AG09309 (cell line): ENCODE data around the gene MAK.
A peak's percentile ranks its signal among the peaks of the same experiment; 100 is the strongest.
"Not testable (repeated sequence)": the region's sequence is repeated elsewhere in the genome, so short reads cannot be mapped to it uniquely, and the experiment has no call there.

Source experiments
- DNase-seq: peaks from one replicate; pipeline ENCODE4 v3.0.0-alpha.2; 2010; ENCODE audit warnings: low read depth
- H3K4me3 ChIP-seq: 2 replicates; pipeline ENCODE4 v1.5.1; 2011; ENCODE audit warnings: mild to moderate bottlenecking, low read depth, low read length, moderate library complexity; ENCODE audit not compliant: control insufficient read depth
- CTCF ChIP-seq: IDR thresholded peaks from 2 replicates; pipeline ENCODE4 v1.5.1; 2011; ENCODE audit warnings: mild to moderate bottlenecking, low read depth, low read length, inconsistent platforms; ENCODE audit not compliant: insufficient read depth, control insufficient read depth; ENCODE audit errors: missing control alignments

The MAK gene

DNA sequence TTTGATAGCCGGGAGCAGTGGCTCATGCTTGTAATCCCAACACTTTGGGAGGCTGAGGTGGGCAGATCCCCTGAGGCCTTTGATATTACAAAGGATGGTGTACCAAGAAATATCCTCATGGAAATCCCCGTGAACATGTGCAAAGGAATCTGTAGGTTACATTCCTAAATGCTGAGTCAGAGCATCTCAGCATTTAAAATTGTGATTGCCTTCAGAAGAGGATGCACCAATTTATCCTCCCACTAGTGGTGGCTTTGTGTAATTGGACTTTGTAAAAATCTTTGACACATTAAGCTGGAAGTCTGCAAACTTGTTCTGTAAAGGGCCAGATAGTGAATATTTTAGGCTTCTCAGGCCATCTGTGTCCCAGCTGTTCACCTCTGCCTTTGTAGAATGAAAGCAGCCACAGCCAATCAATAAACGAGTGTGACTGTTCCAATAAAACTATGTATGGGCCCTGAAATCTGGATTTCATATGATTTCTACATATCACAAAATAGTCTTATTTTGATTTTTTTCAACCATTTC lies 79.0 kb downstream of the MAK start:
- no peak overlapping the region for H3K4me3 ChIP-seq
- peak; percentile 67 for DNase-seq
- peak; percentile 63 for TF ChIP-seq CTCF

DNA sequence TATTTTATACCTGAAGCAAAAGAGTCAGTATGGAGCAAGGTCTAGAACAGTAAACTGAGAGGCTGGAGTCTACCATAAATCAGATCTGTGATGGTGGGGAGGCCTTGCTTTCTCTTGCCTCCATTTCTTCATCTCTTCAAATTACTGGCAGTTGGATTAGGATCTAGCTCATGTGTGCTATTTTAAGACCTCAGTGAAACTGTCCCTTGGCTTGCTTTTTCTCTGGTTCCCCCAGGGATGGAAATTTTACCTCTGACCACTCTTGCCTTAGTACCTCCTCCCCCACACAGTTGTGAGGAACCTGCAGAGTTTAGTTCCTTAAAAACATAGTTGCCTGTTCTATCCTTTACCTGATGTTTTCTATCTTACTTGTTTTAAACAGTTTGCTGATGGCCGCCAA lies 82.3 kb downstream of the MAK start:
- DNase-seq, result no peak
- H3K4me3 ChIP-seq, result no peak overlapping the region
- no peak for TF ChIP-seq CTCF

DNA sequence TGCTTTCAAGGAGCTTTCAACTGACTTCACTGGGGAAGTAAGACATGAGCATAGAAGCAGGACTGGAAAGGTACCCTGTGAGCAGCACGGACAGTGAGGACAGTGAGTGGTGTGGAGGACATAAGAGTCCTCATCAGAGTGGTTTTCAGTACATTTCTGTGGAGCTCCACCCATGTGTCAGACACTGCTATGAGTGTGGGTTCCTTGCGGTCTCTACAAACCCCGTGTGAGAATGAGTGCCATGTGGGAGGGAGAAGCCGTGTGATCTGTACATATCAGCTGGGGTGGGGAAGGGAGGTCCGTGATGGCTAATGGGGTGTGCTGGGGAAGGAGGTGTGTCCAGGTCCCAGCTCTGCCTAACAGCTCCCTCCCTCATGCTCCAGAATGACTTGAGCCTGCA lies 86.6 kb downstream of the MAK start:
- DNase-seq, result not testable (repeated sequence)

GRCh38 chr6:10750568-10750967 lies 87.8 kb downstream of the MAK start:
- H3K4me3 ChIP-seq, DNase-seq: not testable (repeated sequence)

More for the DNA sequence above, 86.6 kb downstream of the MAK start:
- not testable (repeated sequence) for H3K4me3 ChIP-seq

GRCh38 chr6:10749734-10750133 lies 88.6 kb downstream of the MAK start:
- TF ChIP-seq CTCF, result no peak
- no peak for DNase-seq
- H3K4me3 ChIP-seq, result no peak overlapping the region

DNA sequence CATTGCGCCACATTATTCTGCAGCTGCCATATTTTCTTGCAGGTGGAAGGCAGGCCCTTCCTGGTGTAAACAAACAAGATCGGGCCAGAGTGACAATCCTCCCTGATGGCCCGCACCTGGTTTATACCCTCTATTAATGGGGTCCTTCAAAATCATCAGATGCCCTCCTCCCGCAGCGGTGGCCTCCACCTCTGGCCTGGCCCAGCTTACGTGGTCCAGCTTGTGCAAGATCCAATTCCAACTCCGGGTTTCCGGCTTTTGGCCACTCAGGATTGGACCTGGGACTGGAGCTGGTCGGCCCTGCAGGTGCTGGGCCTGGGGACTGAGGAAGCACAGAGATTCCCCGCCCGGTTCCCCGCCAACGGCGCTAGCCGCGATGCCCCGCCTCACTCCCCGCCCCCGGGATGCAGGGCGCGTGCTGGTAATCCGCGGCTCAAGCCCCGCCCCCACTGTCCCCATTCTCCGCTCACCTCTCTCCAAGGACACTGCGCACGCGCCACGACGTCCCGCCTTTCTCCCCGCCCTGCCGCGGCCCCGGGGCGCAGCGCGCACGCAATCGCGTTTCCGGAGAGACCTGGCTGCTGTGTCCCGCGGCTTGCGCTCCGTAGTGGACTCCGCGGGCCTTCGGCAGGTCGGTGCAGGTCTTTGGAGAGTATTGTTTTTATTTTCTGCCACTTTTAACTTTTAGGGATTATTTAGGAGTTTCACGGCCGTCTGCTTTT lies 90.9 kb downstream of the MAK start, which contains the start of gene TMEM14B:
Gene TMEM14B, plus strand, starts transcription at position 555 of the 722 bp plus-strand sequence. CDS start 1,441 bp downstream, outside the sequence.
- TF ChIP-seq CTCF, result no peak
- DNase-seq, result peak; percentile 72
- H3K4me3 ChIP-seq, result peak within 1 kb of the TSS; percentile 69

- peak overlapping the region; percentile 69 for H3K4me3 ChIP-seq
- no peak for TF ChIP-seq CTCF
- no peak for DNase-seq
Measured at GRCh38 chr6:10746915-10747250, 91.5 kb downstream of the MAK start.

GRCh38 chr6:10745116-10745515 lies 93.2 kb downstream of the MAK start:
- DNase-seq, result no peak
- TF ChIP-seq CTCF, result no peak
- no peak overlapping the region for H3K4me3 ChIP-seq
